IMR-90 (cell line): Measurements from ENCODE around the gene AMT.

Experiments used
- CTCF ChIP-seq: conservative IDR thresholded peaks from 2 replicates; pipeline ENCODE4 v1.5.1; 2012; ENCODE audit warnings: mild to moderate bottlenecking, low read depth, low read length, improper control_type of control experiment
- RAD21 ChIP-seq: IDR thresholded peaks from 2 replicates; pipeline ENCODE4 v1.6.1; 2012; ENCODE audit warnings: low read length, improper control_type of control experiment
- TF ChIP-seq, protein P1 (sequence below): fragments of 150-350 bp; IDR thresholded peaks from 2 replicates; pipeline ENCODE4 v1.6.1; 2017; ENCODE audit warnings: mild to moderate bottlenecking, antibody characterized with exemption, low read length, low read depth

DNA sequence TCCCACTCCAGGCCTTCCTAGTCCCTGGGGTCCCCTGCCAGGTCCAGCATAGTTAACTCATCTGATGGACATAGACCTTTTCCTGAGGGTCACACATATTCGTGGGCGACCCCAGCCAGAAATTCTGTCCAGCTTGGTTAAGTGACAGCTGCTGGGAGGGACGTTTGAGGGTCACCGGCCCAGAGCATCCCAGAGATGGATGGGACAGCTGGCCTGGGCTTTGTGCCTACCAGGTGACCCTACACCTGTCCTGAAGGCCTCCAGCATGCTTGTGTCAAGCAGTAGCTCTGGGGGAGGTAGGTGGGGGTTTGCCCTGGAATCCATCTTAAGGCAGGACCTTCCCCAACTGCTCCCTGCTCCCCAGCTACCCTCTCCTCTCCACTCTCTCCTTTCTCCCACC is 38.7 kb upstream of the AMT start:
- TF ChIP-seq CTCF (no peak), RAD21 (no peak)
- TF ChIP-seq, protein P1, sequence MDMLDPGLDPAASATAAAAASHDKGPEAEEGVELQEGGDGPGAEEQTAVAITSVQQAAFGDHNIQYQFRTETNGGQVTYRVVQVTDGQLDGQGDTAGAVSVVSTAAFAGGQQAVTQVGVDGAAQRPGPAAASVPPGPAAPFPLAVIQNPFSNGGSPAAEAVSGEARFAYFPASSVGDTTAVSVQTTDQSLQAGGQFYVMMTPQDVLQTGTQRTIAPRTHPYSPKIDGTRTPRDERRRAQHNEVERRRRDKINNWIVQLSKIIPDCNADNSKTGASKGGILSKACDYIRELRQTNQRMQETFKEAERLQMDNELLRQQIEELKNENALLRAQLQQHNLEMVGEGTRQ, result no peak
